ENCODE measurements around the gene CD33.
"Not testable (repeated sequence)": the region's sequence is repeated elsewhere in the genome, so short reads cannot be mapped to it uniquely, and the experiment has no call there.

The CD33 gene

GRCh38 chr19:51210874-51211361 lies 14.0 kb upstream of the CD33 start:
- DNase-seq (ENCODE audit: low spot score) = not testable (repeated sequence)

- no peak for DNase-seq (ENCODE audit: low spot score)
Measured at GRCh38 chr19:51211833-51212232, 13.0 kb upstream of the CD33 start.

- no peak for DNase-seq (ENCODE audit: low spot score)
Measured at GRCh38 chr19:51219307-51219706, 5.6 kb upstream of the CD33 start.

GRCh38 chr19:51219971-51220370 lies 4.9 kb upstream of the CD33 start:
- DNase-seq (ENCODE audit: low spot score) = no peak

GRCh38 chr19:51220996-51221395 lies 3.9 kb upstream of the CD33 start:
- no peak for DNase-seq (ENCODE audit: low spot score)

- DNase-seq (ENCODE audit: low spot score) = no peak
Measured at GRCh38 chr19:51224163-51224641, 678 bp upstream of the CD33 start.

- DNase-seq (ENCODE audit: low spot score) = no peak
Measured at GRCh38 chr19:51226067-51226466, 1.2 kb downstream of the CD33 start.

GRCh38 chr19:51227326-51227725 lies 2.4 kb downstream of the CD33 start:
- DNase-seq (ENCODE audit: low spot score) = no peak

- no peak for DNase-seq (ENCODE audit: low spot score)
Measured at GRCh38 chr19:51227966-51228365, 3.1 kb downstream of the CD33 start.

GRCh38 chr19:51240866-51241265 lies 16.0 kb downstream of the CD33 start:
- no peak for DNase-seq (ENCODE audit: low spot score)

- no peak for DNase-seq (ENCODE audit: low spot score)
Measured at GRCh38 chr19:51242881-51243630, 18.2 kb downstream of the CD33 start.

GRCh38 chr19:51246164-51246552 lies 21.3 kb downstream of the CD33 start:
- no peak for DNase-seq (ENCODE audit: low spot score)

GRCh38 chr19:51247972-51248590 lies 23.2 kb downstream of the CD33 start:
- DNase-seq (ENCODE audit: low spot score) = no peak

- no peak for DNase-seq (ENCODE audit: low spot score)
Measured at GRCh38 chr19:51250786-51251467, 26.0 kb downstream of the CD33 start, which contains the start of gene SIGLECL1. SIGLECL1 (plus strand) TSS chr19:51251080; CDS start chr19:51264073, 12,993 bp downstream.

GRCh38 chr19:51251468-51251820 lies 26.6 kb downstream of the CD33 start:
- no peak for DNase-seq (ENCODE audit: low spot score)

- no peak for DNase-seq (ENCODE audit: low spot score)
Measured at GRCh38 chr19:51252306-51253079, 27.6 kb downstream of the CD33 start.

GRCh38 chr19:51253088-51253806 lies 28.4 kb downstream of the CD33 start:
- DNase-seq (ENCODE audit: low spot score) = no peak

- DNase-seq (ENCODE audit: low spot score) = no peak
Measured at GRCh38 chr19:51256155-51256625, 31.3 kb downstream of the CD33 start.

GRCh38 chr19:51257471-51257870 lies 32.6 kb downstream of the CD33 start:
- no peak for DNase-seq (ENCODE audit: low spot score)

GRCh38 chr19:51258165-51259160 lies 33.6 kb downstream of the CD33 start:
- DNase-seq (ENCODE audit: low spot score) = no peak
